Rectal smooth muscle tissue (tissue), 1 donor: Measurements from ENCODE around the gene CEMIP2.

ENCODE experiments used
- H3K27ac ChIP-seq: one replicate; pipeline ENCODE4 v1.7.0; 2013; ENCODE audit warnings: low read depth, low read length, inconsistent platforms
- H3K27me3 ChIP-seq: one replicate; pipeline ENCODE4 v1.7.0; 2013; ENCODE audit warnings: low read length; ENCODE audit not compliant: control insufficient read depth, insufficient read depth
- H3K36me3 ChIP-seq: one replicate; pipeline ENCODE4 v1.7.0; 2013; ENCODE audit warnings: low read length; ENCODE audit not compliant: control insufficient read depth, insufficient read depth
- H3K4me1 ChIP-seq: one replicate; pipeline ENCODE4 v1.7.0; 2013; ENCODE audit warnings: low read length; ENCODE audit not compliant: control insufficient read depth, insufficient read depth
- H3K4me3 ChIP-seq: one replicate; pipeline ENCODE4 v1.7.0; 2013; ENCODE audit warnings: low read length
- H3K9ac ChIP-seq: one replicate; pipeline ENCODE4 v1.7.0; 2013; ENCODE audit warnings: low read length

The CEMIP2 gene

GRCh38 chr9:71719562-71719961, 48.8 kb downstream of the CEMIP2 start:
- Histone ChIP-seq H3K9ac (no peak overlapping the region), H3K36me3 (peaks cover 2% of the 10 kb centered on the region)

GRCh38 chr9:71719088-71719487, 49.2 kb downstream of the CEMIP2 start:
- Histone ChIP-seq H3K27ac (no peak overlapping the region), H3K9ac (no peak overlapping the region), H3K36me3 (peaks cover 2% of the 10 kb centered on the region), H3K4me3 (no peak overlapping the region), H3K4me1 (no peaks in the 10 kb centered on the region), H3K27me3 (no peaks in the 10 kb centered on the region)

More at GRCh38 chr9:71719562-71719961, 48.8 kb downstream of the CEMIP2 start:
- H3K4me1 ChIP-seq, result no peaks in the 10 kb centered on the region
- no peaks in the 10 kb centered on the region for H3K27me3 ChIP-seq
- no peak overlapping the region for H3K27ac ChIP-seq
- H3K4me3 ChIP-seq, result no peak overlapping the region

GRCh38 chr9:71716138-71716909, 52.0 kb downstream of the CEMIP2 start:
- Histone ChIP-seq H3K4me3 (no peak overlapping the region), H3K4me1 (no peaks in the 10 kb centered on the region), H3K9ac (no peak overlapping the region), H3K36me3 (peaks cover 9% of the 10 kb centered on the region), H3K27me3 (no peaks in the 10 kb centered on the region), H3K27ac (no peak overlapping the region)

- Histone ChIP-seq H3K9ac (no peak overlapping the region), H3K4me3 (no peak overlapping the region), H3K4me1 (no peaks in the 10 kb centered on the region), H3K27me3 (no peaks in the 10 kb centered on the region), H3K36me3 (peaks cover 14% of the 10 kb centered on the region), H3K27ac (no peak overlapping the region)
Measured at GRCh38 chr9:71710856-71711255, 57.5 kb downstream of the CEMIP2 start.

- Histone ChIP-seq H3K27me3 (no peaks in the 10 kb centered on the region), H3K9ac (no peak overlapping the region), H3K27ac (no peak overlapping the region), H3K4me3 (no peak overlapping the region), H3K36me3 (peaks cover 14% of the 10 kb centered on the region), H3K4me1 (no peaks in the 10 kb centered on the region)
Measured at GRCh38 chr9:71710201-71710600, 58.1 kb downstream of the CEMIP2 start.

- no peak overlapping the region for H3K4me3 ChIP-seq
- H3K36me3 ChIP-seq, result peaks cover 14% of the 10 kb centered on the region
- H3K4me1 ChIP-seq, result peaks cover 4% of the 10 kb centered on the region
- no peaks in the 10 kb centered on the region for H3K27me3 ChIP-seq
- no peak overlapping the region for H3K9ac ChIP-seq
- no peak overlapping the region for H3K27ac ChIP-seq
Measured at GRCh38 chr9:71709384-71709783, 58.9 kb downstream of the CEMIP2 start.

GRCh38 chr9:71706176-71706575, 62.1 kb downstream of the CEMIP2 start:
- Histone ChIP-seq H3K9ac (no peak overlapping the region), H3K4me1 (peaks cover 4% of the 10 kb centered on the region), H3K36me3 (peaks cover 5% of the 10 kb centered on the region), H3K27ac (no peak overlapping the region), H3K4me3 (no peak overlapping the region), H3K27me3 (no peaks in the 10 kb centered on the region)

GRCh38 chr9:71704796-71705195, 63.5 kb downstream of the CEMIP2 start:
- Histone ChIP-seq H3K27ac (no peak overlapping the region), H3K36me3 (peaks cover 6% of the 10 kb centered on the region)

GRCh38 chr9:71703172-71703872, 65.0 kb downstream of the CEMIP2 start:
- Histone ChIP-seq H3K36me3 (peaks cover 5% of the 10 kb centered on the region), H3K27ac (no peak overlapping the region), H3K4me1 (peaks cover 4% of the 10 kb centered on the region)

More at GRCh38 chr9:71704796-71705195, 63.5 kb downstream of the CEMIP2 start:
- no peak overlapping the region for H3K9ac ChIP-seq
- H3K4me3 ChIP-seq, result no peak overlapping the region
- H3K4me1 ChIP-seq, result peaks cover 4% of the 10 kb centered on the region
- H3K27me3 ChIP-seq, result no peaks in the 10 kb centered on the region

GRCh38 chr9:71697882-71698281, 70.4 kb downstream of the CEMIP2 start:
- Histone ChIP-seq H3K27ac (no peak overlapping the region), H3K4me3 (no peak overlapping the region), H3K36me3 (peaks cover 5% of the 10 kb centered on the region), H3K4me1 (no peaks in the 10 kb centered on the region), H3K9ac (no peak overlapping the region), H3K27me3 (no peaks in the 10 kb centered on the region)

More at GRCh38 chr9:71703172-71703872, 65.0 kb downstream of the CEMIP2 start:
- Histone ChIP-seq H3K27me3 (no peaks in the 10 kb centered on the region), H3K4me3 (no peak overlapping the region), H3K9ac (no peak overlapping the region)

GRCh38 chr9:71694332-71694731, 74.0 kb downstream of the CEMIP2 start:
- no peak overlapping the region for H3K9ac ChIP-seq
- no peak overlapping the region for H3K27ac ChIP-seq
- no peaks in the 10 kb centered on the region for H3K27me3 ChIP-seq
- peaks cover 3% of the 10 kb centered on the region for H3K36me3 ChIP-seq
- no peaks in the 10 kb centered on the region for H3K4me1 ChIP-seq
- no peak overlapping the region for H3K4me3 ChIP-seq

GRCh38 chr9:71693607-71694006, 74.7 kb downstream of the CEMIP2 start:
- Histone ChIP-seq H3K9ac (no peak overlapping the region), H3K36me3 (peaks cover 3% of the 10 kb centered on the region), H3K4me1 (no peaks in the 10 kb centered on the region), H3K27ac (no peak overlapping the region), H3K4me3 (no peak overlapping the region), H3K27me3 (no peaks in the 10 kb centered on the region)
